Ishikawa (cell line): ENCODE data around the gene ACADL.

ENCODE experiments used
- CEBPB ChIP-seq: IDR thresholded peaks from 2 replicates; pipeline ENCODE4 v1.6.1; 2012
- CREB1 ChIP-seq: IDR thresholded peaks from 2 replicates; pipeline ENCODE4 v1.6.1; 2012; ENCODE audit warnings: low read depth
- EGR1 ChIP-seq: IDR thresholded peaks from 2 replicates; pipeline ENCODE4 v1.6.1; 2012
- EP300 ChIP-seq: IDR thresholded peaks from 2 replicates; pipeline ENCODE4 v1.6.1; 2012; ENCODE audit warnings: borderline replicate concordance
- FOXM1 ChIP-seq: IDR thresholded peaks from 2 replicates; pipeline ENCODE4 v1.6.1; 2012; ENCODE audit warnings: low read depth, borderline replicate concordance
- NFIC ChIP-seq: IDR thresholded peaks from 2 replicates; pipeline ENCODE4 v1.6.1; 2012
- RAD21 ChIP-seq: IDR thresholded peaks from 2 replicates; pipeline ENCODE4 v1.6.1; 2012; ENCODE audit warnings: low read depth
- TAF1 ChIP-seq: IDR thresholded peaks from 2 replicates; pipeline ENCODE4 v1.6.1; 2012; ENCODE audit warnings: low read depth, mild to moderate bottlenecking
- TCF12 ChIP-seq: IDR thresholded peaks from 2 replicates; pipeline ENCODE4 v1.6.1; 2012; ENCODE audit warnings: low read depth
- TEAD4 ChIP-seq: IDR thresholded peaks from 2 replicates; pipeline ENCODE4 v1.6.1; 2012
- YY1 ChIP-seq: IDR thresholded peaks from 2 replicates; pipeline ENCODE4 v1.6.1; 2012; ENCODE audit warnings: low read depth
- ZBTB7A ChIP-seq: IDR thresholded peaks from 2 replicates; pipeline ENCODE4 v1.6.1; 2012; ENCODE audit warnings: low read depth
- TF ChIP-seq, protein P1 (sequence below): IDR thresholded peaks from 2 replicates; pipeline ENCODE4 v1.6.1; 2012; ENCODE audit warnings: low read depth, mild to moderate bottlenecking
- TF ChIP-seq, protein P2 (sequence below): IDR thresholded peaks from 2 replicates; pipeline ENCODE4 v1.6.1; 2012
- TF ChIP-seq, protein P3 (sequence below): IDR thresholded peaks from 2 replicates; pipeline ENCODE4 v1.6.1; 2012

The ACADL gene

DNA sequence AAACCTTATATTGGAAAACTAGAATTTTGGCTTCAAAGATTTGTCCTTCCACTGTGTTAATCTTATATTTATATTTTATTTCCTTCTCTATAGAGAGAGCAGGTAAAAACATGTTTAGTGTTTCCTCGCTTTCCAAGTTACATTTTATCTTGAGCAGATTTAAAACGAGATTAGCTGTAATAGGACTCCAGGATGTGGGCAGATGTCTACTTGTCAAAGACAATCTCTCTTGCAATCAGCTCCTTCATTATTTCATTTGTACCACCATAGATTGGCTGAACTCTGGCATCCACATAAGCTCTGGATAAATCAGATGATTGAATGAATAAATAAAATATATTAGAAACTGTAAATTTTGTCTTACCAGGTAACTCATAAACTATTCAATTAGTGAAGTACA, 36.5 kb downstream of the ACADL start:
- TF ChIP-seq YY1 (no peak), FOXM1 (no peak), TEAD4 (no peak), ZBTB7A (no peak), TCF12 (no peak), CEBPB (no peak), TAF1 (no peak), EGR1 (no peak), RAD21 (no peak), CREB1 (no peak), EP300 (no peak), NFIC (no peak)
- TF ChIP-seq, protein P1, sequence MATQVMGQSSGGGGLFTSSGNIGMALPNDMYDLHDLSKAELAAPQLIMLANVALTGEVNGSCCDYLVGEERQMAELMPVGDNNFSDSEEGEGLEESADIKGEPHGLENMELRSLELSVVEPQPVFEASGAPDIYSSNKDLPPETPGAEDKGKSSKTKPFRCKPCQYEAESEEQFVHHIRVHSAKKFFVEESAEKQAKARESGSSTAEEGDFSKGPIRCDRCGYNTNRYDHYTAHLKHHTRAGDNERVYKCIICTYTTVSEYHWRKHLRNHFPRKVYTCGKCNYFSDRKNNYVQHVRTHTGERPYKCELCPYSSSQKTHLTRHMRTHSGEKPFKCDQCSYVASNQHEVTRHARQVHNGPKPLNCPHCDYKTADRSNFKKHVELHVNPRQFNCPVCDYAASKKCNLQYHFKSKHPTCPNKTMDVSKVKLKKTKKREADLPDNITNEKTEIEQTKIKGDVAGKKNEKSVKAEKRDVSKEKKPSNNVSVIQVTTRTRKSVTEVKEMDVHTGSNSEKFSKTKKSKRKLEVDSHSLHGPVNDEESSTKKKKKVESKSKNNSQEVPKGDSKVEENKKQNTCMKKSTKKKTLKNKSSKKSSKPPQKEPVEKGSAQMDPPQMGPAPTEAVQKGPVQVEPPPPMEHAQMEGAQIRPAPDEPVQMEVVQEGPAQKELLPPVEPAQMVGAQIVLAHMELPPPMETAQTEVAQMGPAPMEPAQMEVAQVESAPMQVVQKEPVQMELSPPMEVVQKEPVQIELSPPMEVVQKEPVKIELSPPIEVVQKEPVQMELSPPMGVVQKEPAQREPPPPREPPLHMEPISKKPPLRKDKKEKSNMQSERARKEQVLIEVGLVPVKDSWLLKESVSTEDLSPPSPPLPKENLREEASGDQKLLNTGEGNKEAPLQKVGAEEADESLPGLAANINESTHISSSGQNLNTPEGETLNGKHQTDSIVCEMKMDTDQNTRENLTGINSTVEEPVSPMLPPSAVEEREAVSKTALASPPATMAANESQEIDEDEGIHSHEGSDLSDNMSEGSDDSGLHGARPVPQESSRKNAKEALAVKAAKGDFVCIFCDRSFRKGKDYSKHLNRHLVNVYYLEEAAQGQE = no peak
- TF ChIP-seq, protein P2, sequence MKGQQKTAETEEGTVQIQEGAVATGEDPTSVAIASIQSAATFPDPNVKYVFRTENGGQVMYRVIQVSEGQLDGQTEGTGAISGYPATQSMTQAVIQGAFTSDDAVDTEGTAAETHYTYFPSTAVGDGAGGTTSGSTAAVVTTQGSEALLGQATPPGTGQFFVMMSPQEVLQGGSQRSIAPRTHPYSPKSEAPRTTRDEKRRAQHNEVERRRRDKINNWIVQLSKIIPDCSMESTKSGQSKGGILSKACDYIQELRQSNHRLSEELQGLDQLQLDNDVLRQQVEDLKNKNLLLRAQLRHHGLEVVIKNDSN = no peak
- TF ChIP-seq, protein P3, sequence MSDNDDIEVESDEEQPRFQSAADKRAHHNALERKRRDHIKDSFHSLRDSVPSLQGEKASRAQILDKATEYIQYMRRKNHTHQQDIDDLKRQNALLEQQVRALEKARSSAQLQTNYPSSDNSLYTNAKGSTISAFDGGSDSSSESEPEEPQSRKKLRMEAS = no peak

DNA sequence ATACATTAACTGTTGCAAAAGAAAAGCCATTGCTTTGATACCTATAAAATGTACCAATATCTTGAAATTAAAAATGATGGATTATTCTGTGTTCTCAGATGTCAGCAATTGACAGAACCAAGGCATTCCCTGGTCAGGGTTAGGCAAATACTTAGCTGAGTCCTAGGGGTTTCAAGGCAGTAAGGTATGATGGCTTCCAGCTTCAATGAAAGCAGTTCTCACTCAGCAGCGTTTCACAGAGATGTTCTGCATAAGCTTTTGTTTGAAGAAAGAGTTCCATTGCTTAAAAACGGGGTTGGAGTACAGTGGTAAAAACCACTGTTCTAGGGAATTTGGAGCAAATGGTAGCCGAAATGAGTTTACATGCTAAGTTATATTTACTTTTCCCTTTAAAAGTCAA, 37.1 kb downstream of the ACADL start:
- TF ChIP-seq YY1 (no peak), TCF12 (no peak)
- TF ChIP-seq, protein P1 = no peak
- TF ChIP-seq, protein P2 = no peak

DNA sequence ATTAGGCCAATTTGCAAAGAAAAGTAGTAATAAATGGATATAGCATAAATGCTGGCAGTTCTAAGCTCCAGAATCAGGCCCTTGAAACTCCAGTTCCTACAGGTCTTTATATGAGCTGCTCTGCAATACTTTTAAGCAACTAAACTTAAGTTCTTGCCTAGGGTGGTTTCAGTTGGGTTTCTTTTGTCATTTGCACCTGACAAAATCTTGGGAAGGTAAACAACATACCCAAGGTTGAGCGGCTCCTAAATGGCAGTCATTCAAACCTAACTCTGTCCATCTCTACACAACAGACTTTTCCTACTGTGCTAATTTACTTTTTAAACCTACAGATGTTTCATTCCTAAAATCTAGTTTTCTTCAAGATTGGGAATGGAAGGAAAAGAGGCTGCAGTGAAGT, 44.8 kb downstream of the ACADL start:
- TF ChIP-seq, protein P1 = no peak
- TF ChIP-seq YY1 (no peak), NFIC (no peak), CREB1 (no peak), EGR1 (no peak), TAF1 (no peak)

DNA sequence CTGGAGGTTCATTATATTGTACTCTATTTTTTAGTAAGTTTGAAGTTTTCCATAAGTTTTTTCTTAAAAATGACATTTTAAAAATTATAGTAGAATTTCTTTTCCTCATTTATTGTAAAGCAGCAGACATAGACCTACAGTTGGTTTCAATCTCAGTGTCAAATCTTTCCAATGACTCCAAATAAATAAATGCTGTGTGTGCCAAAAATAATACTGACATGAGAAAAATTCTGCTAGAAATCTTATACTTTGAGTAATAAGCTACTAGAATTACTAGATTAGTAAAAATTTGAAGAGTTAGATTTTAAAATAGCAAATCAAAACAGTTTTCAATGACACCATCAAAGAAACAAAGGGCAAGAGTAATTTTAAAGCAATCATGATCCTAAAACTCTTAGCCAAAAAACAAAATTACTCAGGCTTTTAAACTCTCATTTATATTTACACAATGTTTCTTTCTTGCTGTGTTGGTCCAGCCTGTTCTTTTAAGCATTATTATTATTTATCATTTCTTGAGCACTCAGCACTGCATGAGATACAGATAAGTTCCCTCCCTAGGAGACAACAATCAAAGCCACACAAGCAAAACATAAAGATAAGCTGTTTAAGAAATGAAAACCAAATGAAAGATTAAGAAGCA, 45.8 kb downstream of the ACADL start:
- TF ChIP-seq TEAD4 (no peak), EGR1 (no peak), CEBPB (no peak), TCF12 (no peak), EP300 (no peak), ZBTB7A (no peak), RAD21 (no peak), FOXM1 (no peak), TAF1 (no peak), CREB1 (no peak), NFIC (no peak), YY1 (no peak)
- TF ChIP-seq, protein P2 = no peak
- TF ChIP-seq, protein P3 = no peak
- TF ChIP-seq, protein P1 = no peak
